AG04450 (cell line): ENCODE data around the gene CLCN5. TPM values are rescaled to one million over a fixed set of nuclear protein-coding genes. Genes with fewer than 3 reads are reported as not detected.

Experiments used
- CTCF ChIA-PET: fragments of 300-600, 350-600 bp; formaldehyde crosslinking; extraction: SDS; loops from one replicate; lab custom pipeline; 2022; ENCODE audit warnings: antibody characterized with exemption, inconsistent platforms; lab: Charles Lee
- POLR2A ChIA-PET: fragments of 350-600 bp; formaldehyde crosslinking; extraction: SDS; loops from one replicate; lab custom pipeline; 2021; ENCODE audit warnings: antibody characterized with exemption, inconsistent platforms; lab: Yijun Ruan, JAX
- DNase-seq: peaks from one replicate; pipeline ENCODE4 v3.0.0-alpha.2; 2011; ENCODE audit warnings: low read depth, low spot score
- H3K27ac ChIP-seq: one replicate; pipeline ENCODE4 v1.5.1; 2012; ENCODE audit warnings: low read depth, low read length, control low read depth
- H3K27me3 ChIP-seq: one replicate; pipeline ENCODE4 v1.6.0; 2012; ENCODE audit warnings: low read length; ENCODE audit not compliant: control insufficient read depth, insufficient read depth
- H3K4me3 ChIP-seq: 2 replicates; pipeline ENCODE4 v1.5.1; 2011; ENCODE audit warnings: mild to moderate bottlenecking, low read depth, low read length, control low read depth
- H3K9me3 ChIP-seq: 2 replicates; pipeline ENCODE4 v1.5.1; 2012; ENCODE audit warnings: low read length; ENCODE audit not compliant: control insufficient read depth, insufficient read depth
- polyA plus RNA-seq: library from polyadenylated mRNA; depleted of rRNA; stranded (reverse); fragments of >200 nt; gene quantifications from 2 replicates; pipeline ENCODE4 v1.2.3, GENCODE V29; 2011
- TF ChIP-seq, protein P1 (sequence below): IDR thresholded peaks from 2 replicates; pipeline ENCODE4 v1.5.1; 2011; ENCODE audit warnings: low read depth, low read length, control low read depth, inconsistent platforms

The CLCN5 gene
- polyA plus RNA-seq, 1 experiment: 2.2 TPM

- no peak overlapping the region for H3K4me3 ChIP-seq
- ChIA-PET CTCF (interaction anchor here (0.7 kb wide), 1 partner anchor 174 kb away, joined by 3 read pairs; no protein-coding TSS in a partner anchor), POLR2A (no interaction called here)
- no peak for DNase-seq
- H3K27ac ChIP-seq: no peak overlapping the region
- no peaks in the 10 kb centered on the region for H3K9me3 ChIP-seq
- H3K27me3 ChIP-seq: no peaks in the 10 kb centered on the region
- TF ChIP-seq, protein P1, sequence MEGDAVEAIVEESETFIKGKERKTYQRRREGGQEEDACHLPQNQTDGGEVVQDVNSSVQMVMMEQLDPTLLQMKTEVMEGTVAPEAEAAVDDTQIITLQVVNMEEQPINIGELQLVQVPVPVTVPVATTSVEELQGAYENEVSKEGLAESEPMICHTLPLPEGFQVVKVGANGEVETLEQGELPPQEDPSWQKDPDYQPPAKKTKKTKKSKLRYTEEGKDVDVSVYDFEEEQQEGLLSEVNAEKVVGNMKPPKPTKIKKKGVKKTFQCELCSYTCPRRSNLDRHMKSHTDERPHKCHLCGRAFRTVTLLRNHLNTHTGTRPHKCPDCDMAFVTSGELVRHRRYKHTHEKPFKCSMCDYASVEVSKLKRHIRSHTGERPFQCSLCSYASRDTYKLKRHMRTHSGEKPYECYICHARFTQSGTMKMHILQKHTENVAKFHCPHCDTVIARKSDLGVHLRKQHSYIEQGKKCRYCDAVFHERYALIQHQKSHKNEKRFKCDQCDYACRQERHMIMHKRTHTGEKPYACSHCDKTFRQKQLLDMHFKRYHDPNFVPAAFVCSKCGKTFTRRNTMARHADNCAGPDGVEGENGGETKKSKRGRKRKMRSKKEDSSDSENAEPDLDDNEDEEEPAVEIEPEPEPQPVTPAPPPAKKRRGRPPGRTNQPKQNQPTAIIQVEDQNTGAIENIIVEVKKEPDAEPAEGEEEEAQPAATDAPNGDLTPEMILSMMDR: no peak
Observed at GRCh38 chrX:50082741-50083140, 160.3 kb downstream of the CLCN5 start.

DNA sequence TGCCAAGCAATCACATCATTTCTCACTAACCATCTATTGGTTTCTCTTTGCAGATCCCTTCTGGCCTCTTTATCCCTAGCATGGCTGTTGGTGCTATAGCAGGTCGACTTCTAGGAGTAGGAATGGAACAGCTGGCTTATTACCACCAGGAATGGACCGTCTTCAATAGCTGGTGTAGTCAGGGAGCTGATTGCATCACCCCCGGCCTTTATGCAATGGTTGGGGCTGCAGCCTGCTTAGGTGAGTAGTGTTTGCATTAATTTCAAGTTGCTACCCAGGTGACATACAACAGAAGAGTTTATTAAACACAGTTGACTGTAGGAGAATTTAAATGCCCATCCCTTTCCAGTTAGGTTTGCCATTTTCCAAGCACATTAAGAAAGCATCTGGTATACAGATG is 166.2 kb downstream of the CLCN5 start:
- Histone ChIP-seq H3K27me3 (no peaks in the 10 kb centered on the region), H3K4me3 (no peak overlapping the region), H3K9me3 (no peaks in the 10 kb centered on the region), H3K27ac (no peak overlapping the region)
- POLR2A ChIA-PET: no interaction called here
- TF ChIP-seq, protein P1: no peak
- CTCF ChIA-PET: no interaction called here
- DNase-seq: no peak

DNA sequence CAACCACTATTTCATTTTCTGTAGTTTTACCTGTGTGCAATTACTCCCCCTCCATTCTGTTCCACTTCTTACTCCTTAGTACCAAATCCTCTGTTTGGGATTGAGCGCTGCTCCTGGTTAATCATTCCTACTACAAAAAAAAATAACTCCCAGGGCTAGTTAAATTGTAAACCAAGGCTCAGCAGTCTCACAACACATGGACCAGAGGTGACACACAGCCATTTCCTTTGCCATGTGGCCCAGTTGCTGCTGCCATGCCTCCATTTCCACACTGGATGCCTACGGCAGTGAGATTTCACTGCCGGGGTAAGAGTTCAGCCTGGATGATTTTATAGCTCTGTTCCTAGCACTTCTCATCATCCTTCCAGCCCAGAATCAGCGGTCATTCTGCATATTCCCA is 171.2 kb downstream of the CLCN5 start:
- Histone ChIP-seq H3K9me3 (no peaks in the 10 kb centered on the region), H3K27ac (no peak overlapping the region), H3K27me3 (no peaks in the 10 kb centered on the region), H3K4me3 (no peak overlapping the region)
- TF ChIP-seq, protein P1: no peak
- ChIA-PET POLR2A (no interaction called here), CTCF (no interaction called here)
- no peak for DNase-seq

GRCh38 chrX:50097071-50097470 is 174.7 kb downstream of the CLCN5 start:
- POLR2A ChIA-PET: no interaction called here
- TF ChIP-seq, protein P1: no peak
- CTCF ChIA-PET: no interaction called here
- no peak overlapping the region for H3K27ac ChIP-seq
- H3K4me3 ChIP-seq: no peak overlapping the region
- no peaks in the 10 kb centered on the region for H3K9me3 ChIP-seq
- DNase-seq: no peak
- no peaks in the 10 kb centered on the region for H3K27me3 ChIP-seq

DNA sequence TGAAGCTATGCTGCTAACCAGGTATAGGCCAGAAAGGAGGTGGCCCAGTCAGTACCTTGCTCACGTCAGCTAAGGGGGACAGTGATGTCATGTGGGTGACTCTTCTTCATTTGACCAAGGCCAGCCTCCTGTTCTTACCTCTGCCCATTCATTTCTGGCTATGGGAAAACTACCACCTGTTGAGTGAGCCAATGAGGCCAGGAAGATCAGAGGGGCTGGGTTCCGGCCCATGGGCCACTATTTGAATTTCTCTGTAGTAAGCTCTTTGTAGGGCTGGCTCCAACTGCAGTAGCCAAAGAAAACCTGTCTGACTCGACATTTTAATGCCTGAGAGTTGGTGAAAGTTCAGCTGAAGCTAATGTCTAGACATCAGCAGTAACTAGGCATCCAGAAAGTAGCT is 175.8 kb downstream of the CLCN5 start:
- H3K4me3 ChIP-seq: no peak overlapping the region
- TF ChIP-seq, protein P1: no peak
- H3K9me3 ChIP-seq: no peaks in the 10 kb centered on the region
- ChIA-PET CTCF (interaction anchor here (1.3 kb wide), 1 partner anchor 107 kb away, joined by 4 read pairs; no protein-coding TSS in a partner anchor), POLR2A (no interaction called here)
- H3K27ac ChIP-seq: no peak overlapping the region
- no peaks in the 10 kb centered on the region for H3K27me3 ChIP-seq
- no peak for DNase-seq
